Mesenchymal stem cell (in vitro differentiated cells and primary cell): ENCODE data around the gene AKT1.

Experiments used
- DNase-seq: peaks from one replicate; pipeline ENCODE4 v3.0.0-alpha.2; 2013
- H2AFZ ChIP-seq: one replicate; pipeline ENCODE4 v1.6.1; 2013; ENCODE audit warnings: low read depth, mild to moderate bottlenecking, control low read depth, inconsistent platforms, low read length, moderate library complexity
- H2AK5ac ChIP-seq: 2 replicates; pipeline ENCODE4 v1.6.1; 2013; ENCODE audit warnings: low read length, moderate library complexity, mild to moderate bottlenecking, inconsistent platforms; ENCODE audit not compliant: severe bottlenecking
- H2BK120ac ChIP-seq: one replicate; pipeline ENCODE4 v1.6.1; 2013; ENCODE audit warnings: low read depth, mild to moderate bottlenecking, inconsistent platforms, low read length, moderate library complexity
- H2BK12ac ChIP-seq, 2 experiments: one replicate each; pipeline ENCODE4 v1.6.1; 2013; ENCODE audit warnings: inconsistent platforms in 2 of 2, low read length in 2 of 2, mild to moderate bottlenecking in 2 of 2, moderate library complexity in 2 of 2, control low read depth in 1 of 2
- H2BK15ac ChIP-seq: one replicate; pipeline ENCODE4 v1.6.1; 2013; ENCODE audit warnings: mild to moderate bottlenecking, low read depth, inconsistent platforms; ENCODE audit not compliant: poor library complexity, severe bottlenecking
- H2BK5ac ChIP-seq: 2 replicates; pipeline ENCODE4 v1.6.1; 2013; ENCODE audit warnings: low read depth, mild to moderate bottlenecking, low read length, control low read depth, inconsistent platforms; ENCODE audit not compliant: poor library complexity, severe bottlenecking
- H3K14ac ChIP-seq, 2 experiments: one replicate each; pipeline ENCODE4 v1.6.1; 2013; ENCODE audit warnings: inconsistent platforms in 2 of 2, low read length in 2 of 2, control low read depth in 1 of 2, mild to moderate bottlenecking in 1 of 2, moderate library complexity in 1 of 2
- H3K18ac ChIP-seq, 2 experiments: one replicate each; pipeline ENCODE4 v1.6.1; 2013; ENCODE audit warnings: inconsistent platforms in 2 of 2, low read length in 2 of 2, control low read depth in 1 of 2, low read depth in 1 of 2, mild to moderate bottlenecking in 1 of 2
- H3K23ac ChIP-seq, 2 experiments: one replicate each; pipeline ENCODE4 v1.6.1; 2013; ENCODE audit warnings: inconsistent platforms in 2 of 2, low read length in 2 of 2, mild to moderate bottlenecking in 2 of 2, moderate library complexity in 2 of 2, control low read depth in 1 of 2
- H3K27ac ChIP-seq: 2 replicates; pipeline ENCODE4 v1.5.1; 2013; ENCODE audit warnings: mild to moderate bottlenecking, moderate library complexity, low read length, control low read depth, inconsistent platforms; ENCODE audit not compliant: poor library complexity, severe bottlenecking
- H3K27me3 ChIP-seq, 2 experiments: 2 replicates each; pipeline versions ENCODE4 v1.6.1 to v1.7.0; 2013; ENCODE audit warnings: low read length in 2 of 2, mild to moderate bottlenecking in 2 of 2, moderate library complexity in 2 of 2, control low read depth in 1 of 2, inconsistent platforms in 1 of 2; ENCODE audit not compliant: control insufficient read depth in 1 of 2, insufficient read depth in 1 of 2
- H3K36me3 ChIP-seq, 2 experiments: 2 replicates each; pipeline versions ENCODE4 v1.6.1 to v1.7.0; 2013; ENCODE audit warnings: low read length in 2 of 2, control low read depth in 1 of 2, inconsistent platforms in 1 of 2, low read depth in 1 of 2, mild to moderate bottlenecking in 1 of 2; ENCODE audit not compliant: insufficient read depth in 2 of 2, control insufficient read depth in 1 of 2
- H3K4ac ChIP-seq, 2 experiments: one replicate each; pipeline ENCODE4 v1.6.1; 2013; ENCODE audit warnings: inconsistent platforms in 2 of 2, low read length in 2 of 2, mild to moderate bottlenecking in 2 of 2, moderate library complexity in 2 of 2, control low read depth in 1 of 2, low read depth in 1 of 2
- H3K4me1 ChIP-seq: 2 replicates; pipeline ENCODE4 v1.6.1; 2013; ENCODE audit warnings: low read depth, low read length, control low read depth; ENCODE audit not compliant: control insufficient read depth, insufficient read depth
- H3K4me2 ChIP-seq: 2 replicates; pipeline ENCODE4 v1.6.1; 2013; ENCODE audit warnings: low read length, mild to moderate bottlenecking, inconsistent platforms; ENCODE audit not compliant: poor library complexity, severe bottlenecking
- H3K4me3 ChIP-seq, 2 experiments: 2 replicates each; pipeline versions ENCODE4 v1.5.1 to v1.7.0; 2013; ENCODE audit warnings: low read length in 2 of 2, mild to moderate bottlenecking in 2 of 2, control low read depth in 1 of 2, low read depth in 1 of 2; ENCODE audit not compliant: insufficient read depth in 1 of 2
- H3K79me1 ChIP-seq: replicated peaks from 2 replicates; pipeline ENCODE4 v1.6.1; 2013; ENCODE audit warnings: mild to moderate bottlenecking, control low read depth, low read length, inconsistent platforms; ENCODE audit not compliant: poor library complexity, severe bottlenecking
- H3K9ac ChIP-seq: 2 replicates; pipeline ENCODE4 v1.7.0; 2013; ENCODE audit warnings: mild to moderate bottlenecking, low read length, moderate library complexity
- H3K9me3 ChIP-seq: 2 replicates; pipeline ENCODE4 v1.7.0; 2013; ENCODE audit warnings: mild to moderate bottlenecking, low read length; ENCODE audit not compliant: control insufficient read depth
- H4K8ac ChIP-seq: one replicate; pipeline ENCODE4 v1.6.1; 2013; ENCODE audit warnings: inconsistent platforms, mild to moderate bottlenecking, low read length, moderate library complexity
- H4K91ac ChIP-seq: one replicate; pipeline ENCODE4 v1.6.1; 2013; ENCODE audit warnings: mild to moderate bottlenecking, low read length, inconsistent platforms
- WGBS: methylation state at CpG from one replicate; pipeline ENCODE4 v1.1.7; 2013; ENCODE audit warnings: mixed read lengths; 5-methylcytosine and 5-hydroxymethylcytosine counted together

AKT1 gene

DNA sequence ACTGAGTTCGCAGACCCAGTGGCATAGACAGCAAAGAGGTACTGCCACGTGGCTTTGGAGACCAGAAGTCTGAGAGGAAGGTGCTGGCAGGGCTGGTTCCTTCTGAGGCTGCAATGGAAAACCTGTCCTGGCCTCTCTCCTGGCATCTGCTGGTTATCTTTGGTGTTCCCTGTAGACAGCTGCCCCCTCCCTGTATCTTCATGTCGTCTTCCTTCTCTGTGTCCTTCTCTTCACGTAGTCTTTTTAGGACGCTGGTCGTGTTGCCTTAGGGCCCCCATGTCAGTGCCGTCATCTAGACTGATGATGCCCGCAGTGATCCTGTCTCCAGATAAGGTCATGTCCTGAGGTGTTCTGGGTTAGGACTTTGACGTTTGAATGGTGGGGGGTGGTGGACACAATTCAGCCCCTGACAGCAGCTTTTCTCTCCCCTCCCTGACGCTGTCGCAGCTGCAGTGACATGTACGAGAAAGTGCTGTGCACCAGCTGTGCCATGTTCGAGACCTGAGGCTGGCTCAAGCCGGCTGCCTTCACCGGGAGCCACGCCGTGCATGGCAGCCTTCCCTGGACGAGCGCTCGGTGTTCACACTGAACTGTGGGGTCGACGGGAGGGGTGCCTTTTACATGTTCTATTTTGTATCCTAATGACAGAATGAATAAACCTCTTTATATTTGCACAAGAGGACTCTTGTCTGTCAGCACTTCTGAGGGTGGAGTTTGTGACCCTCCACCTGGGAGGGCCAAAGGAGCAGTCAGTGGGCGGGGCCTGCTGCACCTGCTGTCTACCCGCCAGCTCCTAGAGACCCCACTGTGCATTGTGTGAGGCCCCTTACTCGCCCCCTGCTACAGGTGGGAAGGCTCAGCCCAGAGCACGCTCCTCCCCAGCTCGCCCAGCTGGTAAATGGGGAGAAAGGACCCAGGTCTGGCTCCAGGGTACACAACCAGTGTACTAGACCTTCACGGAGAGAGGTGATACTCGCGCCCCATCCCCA lies 36.3 kb downstream of the AKT1 start:
- WGBS: 96% methylated on average over 25 of the region's 30 CpGs
- Histone ChIP-seq H2BK12ac (no peak overlapping the region), H3K9ac (no peak overlapping the region)

GRCh38 chr14:104757681-104758392 lies 37.7 kb downstream of the AKT1 start:
- Histone ChIP-seq H4K91ac (no peak overlapping the region), H3K36me3 (peaks cover 66 to 67% of the 10 kb centered on the region in 2 experiments), H3K4ac (no peak overlapping the region), H3K18ac (no peak overlapping the region), H3K9me3 (no peaks in the 10 kb centered on the region), H3K9ac (no peak overlapping the region), H2AK5ac (no peak overlapping the region), H2BK5ac (no peak overlapping the region), H3K79me1 (peaks cover 50% of the 10 kb centered on the region), H3K4me2 (no peak overlapping the region), H3K23ac (no peak overlapping the region), H3K14ac (no peak overlapping the region), H3K4me3 (no peak overlapping the region), H3K4me1 (peaks cover 22% of the 10 kb centered on the region), H4K8ac (no peak overlapping the region), H3K27ac (no peak overlapping the region), H2BK12ac (no peak overlapping the region), H2AFZ (no peak overlapping the region), H3K27me3 (no peaks in the 10 kb centered on the region), H2BK15ac (no peak overlapping the region), H2BK120ac (no peak overlapping the region)
- 96% methylated on average over 19 of the region's 19 CpGs for WGBS
- no peak for DNase-seq

More for the DNA sequence above, 36.3 kb downstream of the AKT1 start:
- no peak overlapping the region for H4K8ac ChIP-seq
- peaks cover 15% of the 10 kb centered on the region for H3K4me1 ChIP-seq
- no peak for DNase-seq
- no peak overlapping the region for H2AFZ ChIP-seq
- H2BK120ac ChIP-seq: no peak overlapping the region
- no peak overlapping the region for H3K18ac ChIP-seq
- no peak overlapping the region for H2AK5ac ChIP-seq
- no peak overlapping the region for H3K4ac ChIP-seq
- no peak overlapping the region for H3K4me2 ChIP-seq
- H3K36me3 ChIP-seq: peaks cover 66 to 67% of the 10 kb centered on the region in 2 experiments
- H2BK15ac ChIP-seq: no peak overlapping the region
- no peaks in the 10 kb centered on the region for H3K9me3 ChIP-seq
- no peak overlapping the region for H4K91ac ChIP-seq
- H3K27me3 ChIP-seq: no peaks in the 10 kb centered on the region
- H3K23ac ChIP-seq: no peak overlapping the region
- no peak overlapping the region for H3K27ac ChIP-seq
- no peak overlapping the region for H3K14ac ChIP-seq
- H3K4me3 ChIP-seq: no peak overlapping the region
- H3K79me1 ChIP-seq: peaks cover 50% of the 10 kb centered on the region
- no peak overlapping the region for H2BK5ac ChIP-seq

DNA sequence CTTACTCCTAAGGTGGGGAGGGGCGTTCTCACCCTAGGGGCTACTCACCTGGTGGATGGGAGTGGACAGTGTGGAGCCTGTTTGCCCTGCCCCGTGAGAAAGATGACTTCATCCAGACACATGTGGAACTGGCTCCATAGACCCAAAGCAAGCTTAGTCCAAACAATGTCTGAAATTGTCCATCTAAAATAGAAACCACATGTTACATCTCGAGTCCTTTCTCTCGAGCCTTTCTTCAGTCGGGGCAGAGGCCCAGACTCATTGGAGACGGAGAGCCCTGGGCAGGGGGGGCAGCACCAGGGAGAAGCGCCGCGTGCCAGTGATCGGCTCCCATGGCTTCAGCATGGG lies 38.3 kb downstream of the AKT1 start:
- no peak overlapping the region for H2AFZ ChIP-seq
- 95% methylated on average over 10 of the region's 10 CpGs for WGBS
- no peak for DNase-seq

More for the DNA sequence above, 38.3 kb downstream of the AKT1 start:
- no peaks in the 10 kb centered on the region for H3K27me3 ChIP-seq
- H3K18ac ChIP-seq: no peak overlapping the region
- H2AK5ac ChIP-seq: no peak overlapping the region
- H3K4ac ChIP-seq: no peak overlapping the region
- H2BK15ac ChIP-seq: no peak overlapping the region
- no peak overlapping the region for H3K4me3 ChIP-seq
- no peak overlapping the region for H3K23ac ChIP-seq
- H3K36me3 ChIP-seq: peaks cover 65 to 66% of the 10 kb centered on the region in 2 experiments
- no peak overlapping the region for H2BK120ac ChIP-seq
- H3K4me2 ChIP-seq: no peak overlapping the region
- H4K8ac ChIP-seq: no peak overlapping the region
- H3K9me3 ChIP-seq: no peaks in the 10 kb centered on the region
- no peak overlapping the region for H4K91ac ChIP-seq
- H3K14ac ChIP-seq: no peak overlapping the region
- H2BK12ac ChIP-seq: no peak overlapping the region
- no peak overlapping the region for H2BK5ac ChIP-seq
- no peak overlapping the region for H3K27ac ChIP-seq
- H3K9ac ChIP-seq: no peak overlapping the region
- H3K79me1 ChIP-seq: peaks cover 50% of the 10 kb centered on the region
- peaks cover 23% of the 10 kb centered on the region for H3K4me1 ChIP-seq
